ENCODE results near the gene PDE3A. TPM values are rescaled to one million over a fixed set of nuclear protein-coding genes. Genes with fewer than 3 reads are reported as not detected.

The PDE3A gene
- total and polyA plus RNA-seq, 4 donors, result 1.5 to 15.8 (median 3.4) TPM

DNA sequence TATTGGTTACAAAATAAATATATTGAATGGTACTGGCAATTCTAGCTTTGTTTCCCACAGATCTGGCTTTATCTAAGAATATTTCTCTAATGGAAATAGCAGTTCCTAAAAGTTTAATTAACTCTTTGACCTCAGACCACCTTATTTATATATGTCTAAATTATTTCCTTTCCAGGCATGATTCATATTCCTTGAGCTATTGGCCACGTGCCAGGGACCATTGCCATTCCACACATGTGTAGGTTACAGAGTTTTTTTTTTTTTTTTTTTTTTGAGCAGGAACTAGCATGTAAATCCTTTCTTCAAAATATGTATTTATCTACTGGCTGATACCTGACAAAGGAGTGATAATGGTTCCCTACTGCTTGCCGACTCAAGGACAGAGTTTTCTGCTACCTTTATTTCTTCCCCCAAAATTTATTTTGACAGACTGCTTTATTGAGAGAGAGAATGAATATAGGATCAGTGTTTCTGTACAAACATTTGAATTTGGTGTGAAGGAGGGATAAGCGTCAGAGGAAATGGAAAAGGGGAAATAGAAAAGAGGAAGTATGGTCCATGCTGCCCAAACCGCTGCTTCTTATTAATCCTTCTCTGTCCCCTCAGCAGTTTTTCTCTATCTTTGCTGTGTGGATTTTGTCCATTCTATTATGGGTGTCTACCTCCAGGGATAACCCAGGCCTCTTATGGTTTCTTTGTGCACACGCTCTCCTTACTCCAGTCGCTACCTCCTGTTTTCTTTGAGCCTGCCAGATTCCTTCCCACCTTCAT lies 36.4 kb downstream of the PDE3A start:
- ATAC-seq (ENCODE audit: insufficient read depth, low FRiP score) (no peak), DNase-seq (peak in 1 of 3 donors; percentile 27)
- TF ChIP-seq, protein P1, sequence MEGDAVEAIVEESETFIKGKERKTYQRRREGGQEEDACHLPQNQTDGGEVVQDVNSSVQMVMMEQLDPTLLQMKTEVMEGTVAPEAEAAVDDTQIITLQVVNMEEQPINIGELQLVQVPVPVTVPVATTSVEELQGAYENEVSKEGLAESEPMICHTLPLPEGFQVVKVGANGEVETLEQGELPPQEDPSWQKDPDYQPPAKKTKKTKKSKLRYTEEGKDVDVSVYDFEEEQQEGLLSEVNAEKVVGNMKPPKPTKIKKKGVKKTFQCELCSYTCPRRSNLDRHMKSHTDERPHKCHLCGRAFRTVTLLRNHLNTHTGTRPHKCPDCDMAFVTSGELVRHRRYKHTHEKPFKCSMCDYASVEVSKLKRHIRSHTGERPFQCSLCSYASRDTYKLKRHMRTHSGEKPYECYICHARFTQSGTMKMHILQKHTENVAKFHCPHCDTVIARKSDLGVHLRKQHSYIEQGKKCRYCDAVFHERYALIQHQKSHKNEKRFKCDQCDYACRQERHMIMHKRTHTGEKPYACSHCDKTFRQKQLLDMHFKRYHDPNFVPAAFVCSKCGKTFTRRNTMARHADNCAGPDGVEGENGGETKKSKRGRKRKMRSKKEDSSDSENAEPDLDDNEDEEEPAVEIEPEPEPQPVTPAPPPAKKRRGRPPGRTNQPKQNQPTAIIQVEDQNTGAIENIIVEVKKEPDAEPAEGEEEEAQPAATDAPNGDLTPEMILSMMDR (IDR thresholded peaks at IDR 0.05; ENCODE audit: control extremely low read depth, extremely low read depth), result no peak
- Histone ChIP-seq H3K9me3 (ENCODE audit: control insufficient read depth in 4 of 4, insufficient read depth in 3 of 4, low read length in 3 of 4) (no peaks in the 10 kb centered on the region), H3K4me1 (ENCODE audit: control insufficient read depth in 5 of 5, insufficient read depth in 5 of 5, low read length in 5 of 5) (peaks cover 0 to 17% (median 0%) of the 10 kb centered on the region in 5 donors), H3K27ac (ENCODE audit: low read depth in 1 of 2, low read length in 1 of 2) (peak overlapping the region in 1 of 2 donors; percentile 65), H3K4me3 (no peak overlapping the region), H3K27me3 (ENCODE audit: control insufficient read depth in 3 of 3, insufficient read depth in 3 of 3, low read length in 2 of 3) (no peaks in the 10 kb centered on the region), H3K9ac (ENCODE audit: insufficient read depth in 1 of 2, low read length in 2 of 2) (no peak overlapping the region), H3K36me3 (ENCODE audit: control insufficient read depth in 4 of 4, insufficient read depth in 4 of 4, low read length in 4 of 4) (peaks cover 0 to 6% (median 0%) of the 10 kb centered on the region in 4 donors)
- 29 to 50% methylated on average over 6 of the region's 6 CpGs for WGBS, 2 donors

DNA sequence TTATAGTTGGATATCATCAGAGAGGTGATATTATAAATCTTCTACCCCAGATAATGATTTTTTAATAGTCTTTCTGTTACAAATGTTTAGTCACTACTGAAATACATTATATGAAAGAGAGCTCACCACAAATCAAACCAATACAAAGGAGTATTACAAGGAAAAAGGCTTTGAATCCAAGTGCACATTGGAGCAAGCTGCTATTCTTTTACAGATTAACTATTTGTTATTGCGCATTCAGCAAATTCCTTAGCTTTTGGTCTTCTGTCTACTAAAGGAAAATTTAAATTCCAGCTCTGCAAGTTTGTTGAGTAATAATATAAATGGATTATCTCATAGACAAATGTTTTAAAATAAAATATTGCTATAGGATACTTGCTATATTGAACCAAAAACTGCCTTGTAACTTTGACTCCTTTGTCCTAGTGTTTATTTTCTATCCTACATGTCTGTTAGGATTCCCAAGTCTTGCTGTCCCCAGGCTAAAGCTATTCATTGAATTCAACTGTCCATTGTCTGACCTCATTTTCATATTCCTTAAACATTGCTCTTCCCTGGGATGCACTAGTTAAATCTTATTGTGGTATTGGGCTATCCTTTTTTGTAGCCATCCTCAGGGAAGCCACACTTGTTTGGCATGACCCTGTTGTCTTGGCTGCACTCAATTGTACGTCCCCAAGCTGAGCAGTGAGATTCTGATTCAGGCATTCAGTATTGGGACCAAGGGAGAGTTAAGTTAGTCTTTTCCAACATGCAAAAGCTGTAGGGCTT lies 41.5 kb downstream of the PDE3A start:
- TF ChIP-seq, protein P1 (IDR thresholded peaks at IDR 0.05; ENCODE audit: control extremely low read depth, extremely low read depth), result no peak
- H3K4me1 ChIP-seq (ENCODE audit: control insufficient read depth in 5 of 5, insufficient read depth in 5 of 5, low read length in 5 of 5), result peaks cover 0 to 19% (median 0%) of the 10 kb centered on the region in 5 donors
- WGBS, 2 donors, result 82 to 95% methylated on average over 2 of the region's 2 CpGs
- H3K36me3 ChIP-seq (ENCODE audit: control insufficient read depth in 4 of 4, insufficient read depth in 4 of 4, low read length in 4 of 4), result no peaks in the 10 kb centered on the region
- ATAC-seq (ENCODE audit: insufficient read depth, low FRiP score), result no peak
- DNase-seq, result no peak
- H3K27me3 ChIP-seq (ENCODE audit: control insufficient read depth in 3 of 3, insufficient read depth in 3 of 3, low read length in 2 of 3), result no peaks in the 10 kb centered on the region
- no peaks in the 10 kb centered on the region for H3K9me3 ChIP-seq (ENCODE audit: control insufficient read depth in 4 of 4, insufficient read depth in 3 of 4, low read length in 3 of 4)
- peak overlapping the region in 1 of 2 donors; percentile 66 for H3K27ac ChIP-seq (ENCODE audit: low read depth in 1 of 2, low read length in 1 of 2)
- H3K9ac ChIP-seq (ENCODE audit: insufficient read depth in 1 of 2, low read length in 2 of 2), result no peak overlapping the region
- H3K4me3 ChIP-seq, result no peak overlapping the region

DNA sequence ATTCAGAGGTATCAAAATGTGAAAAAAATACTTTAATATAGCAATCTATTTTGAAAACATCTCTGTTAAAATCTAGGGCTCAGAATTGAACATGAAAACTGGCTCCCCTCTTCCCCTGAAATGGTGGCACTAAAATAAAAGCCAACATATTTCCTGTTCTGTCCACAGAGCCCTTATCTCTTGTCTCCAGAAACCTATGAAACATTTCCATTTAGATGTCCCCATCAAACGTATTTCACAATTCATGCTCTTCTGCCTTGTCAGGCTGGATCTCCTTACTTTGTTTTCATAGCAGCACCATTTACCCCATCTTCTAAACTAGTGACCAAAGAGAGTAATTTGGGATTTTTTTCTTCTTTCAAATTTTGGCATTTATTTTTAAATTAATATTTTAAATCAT lies 42.4 kb downstream of the PDE3A start:
- ATAC-seq (ENCODE audit: insufficient read depth, low FRiP score), result no peak
- no peak for DNase-seq
- peaks cover 0 to 22% (median 0%) of the 10 kb centered on the region in 5 donors for H3K4me1 ChIP-seq (ENCODE audit: control insufficient read depth in 5 of 5, insufficient read depth in 5 of 5, low read length in 5 of 5)
- no peak overlapping the region for H3K9ac ChIP-seq (ENCODE audit: insufficient read depth in 1 of 2, low read length in 2 of 2)
- H3K36me3 ChIP-seq (ENCODE audit: control insufficient read depth in 4 of 4, insufficient read depth in 4 of 4, low read length in 4 of 4), result no peaks in the 10 kb centered on the region
- H3K27me3 ChIP-seq (ENCODE audit: control insufficient read depth in 3 of 3, insufficient read depth in 3 of 3, low read length in 2 of 3), result no peaks in the 10 kb centered on the region
- no peak overlapping the region for H3K27ac ChIP-seq (ENCODE audit: low read depth in 1 of 2, low read length in 1 of 2)
- H3K9me3 ChIP-seq (ENCODE audit: control insufficient read depth in 4 of 4, insufficient read depth in 3 of 4, low read length in 3 of 4), result no peaks in the 10 kb centered on the region
- H3K4me3 ChIP-seq, result no peak overlapping the region
- WGBS, 2 donors, result 19 to 29% methylated on average over 1 of the region's 1 CpG
- TF ChIP-seq, protein P1 (IDR thresholded peaks at IDR 0.05; ENCODE audit: control extremely low read depth, extremely low read depth), result no peak

All from lung (tissue), 12 donors.